ENCODE measurements around the gene ARMC3.
"Not testable (repeated sequence)": the region's sequence is repeated elsewhere in the genome, so short reads cannot be mapped to it uniquely, and the experiment has no call there.

The ARMC3 gene

GRCh38 chr10:22908837-22909236 lies 19.0 kb upstream of the ARMC3 start:
- in situ Hi-C loops (cut with HindIII; ENCODE audit: low sequenced_read_pairs) = no loop called here
- no peak for DNase-seq (ENCODE audit: low read depth, low spot score)
- H3K4me3 ChIP-seq (ENCODE audit: low read depth, low read length) = no peak overlapping the region
- TF ChIP-seq CTCF (IDR thresholded peaks at IDR 0.05; ENCODE audit: low read depth, low read length) = no peak

GRCh38 chr10:22909673-22910072 lies 18.2 kb upstream of the ARMC3 start:
- DNase-seq (ENCODE audit: low read depth, low spot score); in situ Hi-C loops (cut with HindIII; ENCODE audit: low sequenced_read_pairs); H3K4me3 ChIP-seq (ENCODE audit: low read depth, low read length): not testable (repeated sequence)

- no peak overlapping the region for H3K4me3 ChIP-seq (ENCODE audit: low read depth, low read length)
- no peak for TF ChIP-seq CTCF (IDR thresholded peaks at IDR 0.05; ENCODE audit: low read depth, low read length)
- no peak for DNase-seq (ENCODE audit: low read depth, low spot score)
- in situ Hi-C loops (cut with HindIII; ENCODE audit: low sequenced_read_pairs) = no loop called here
These were observed 16.8 kb upstream of the ARMC3 start for GRCh38 chr10:22911067-22911466.

GRCh38 chr10:22911889-22912762 lies 15.7 kb upstream of the ARMC3 start:
- TF ChIP-seq CTCF (IDR thresholded peaks at IDR 0.05; ENCODE audit: low read depth, low read length) = no peak
- in situ Hi-C loops (cut with HindIII; ENCODE audit: low sequenced_read_pairs) = no loop called here
- no peak overlapping the region for H3K4me3 ChIP-seq (ENCODE audit: low read depth, low read length)
- peak; percentile 56 for DNase-seq (ENCODE audit: low read depth, low spot score)

GRCh38 chr10:22912763-22913384 lies 15.0 kb upstream of the ARMC3 start:
- in situ Hi-C loops (cut with HindIII; ENCODE audit: low sequenced_read_pairs) = no loop called here
- no peak for DNase-seq (ENCODE audit: low read depth, low spot score)
- TF ChIP-seq CTCF (IDR thresholded peaks at IDR 0.05; ENCODE audit: low read depth, low read length) = no peak
- H3K4me3 ChIP-seq (ENCODE audit: low read depth, low read length) = no peak overlapping the region

GRCh38 chr10:22913474-22914092 lies 14.3 kb upstream of the ARMC3 start:
- no peak for DNase-seq (ENCODE audit: low read depth, low spot score)
- no peak for TF ChIP-seq CTCF (IDR thresholded peaks at IDR 0.05; ENCODE audit: low read depth, low read length)
- in situ Hi-C loops (cut with HindIII; ENCODE audit: low sequenced_read_pairs) = no loop called here
- H3K4me3 ChIP-seq (ENCODE audit: low read depth, low read length) = no peak overlapping the region

GRCh38 chr10:22915314-22915713 lies 12.5 kb upstream of the ARMC3 start:
- TF ChIP-seq CTCF (IDR thresholded peaks at IDR 0.05; ENCODE audit: low read depth, low read length) = no peak
- no peak for DNase-seq (ENCODE audit: low read depth, low spot score)
- H3K4me3 ChIP-seq (ENCODE audit: low read depth, low read length) = no peak overlapping the region
- in situ Hi-C loops (cut with HindIII; ENCODE audit: low sequenced_read_pairs) = no loop called here
